Muscle of back (tissue), 13 donors: ENCODE measurements around the gene LTC4S. TPM values are rescaled to one million over a fixed set of nuclear protein-coding genes. Genes with fewer than 3 reads are reported as not detected.
"Not testable (repeated sequence)": the region's sequence is repeated elsewhere in the genome, so short reads cannot be mapped to it uniquely, and the experiment has no call there.

ENCODE experiments used
- DNase-seq, 3 donors: peaks; one replicate each; pipeline versions ENCODE4 v3.0.0 to v3.0.0-alpha.2; 2013
- long read RNA-seq, 9 donors: transcript quantifications; one replicate each; lab custom pipeline, GENCODE V29; 2026
- polyA plus RNA-seq, 10 donors: library from polyadenylated mRNA; unstranded; fragments of 120-200 nt; gene quantifications; one replicate each; pipeline ENCODE4 v1.2.1, GENCODE V29; 2013; ENCODE audit not compliant: insufficient read length in 10 of 10

LTC4S gene, protein sequence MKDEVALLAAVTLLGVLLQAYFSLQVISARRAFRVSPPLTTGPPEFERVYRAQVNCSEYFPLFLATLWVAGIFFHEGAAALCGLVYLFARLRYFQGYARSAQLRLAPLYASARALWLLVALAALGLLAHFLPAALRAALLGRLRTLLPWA
- 1 to 10 TPM; 1.3 to 3.3 (median 2.2) TPM for polyA plus RNA-seq
- long read RNA-seq, donor 1, partial matches to known transcripts: 0 of 5 reads
- long read RNA-seq, donor 1, other reads (novel, unspliced or antisense): 0 of 5 reads
- long read RNA-seq, donor 2: 0 reads
- long read RNA-seq, donor 3: 0 reads
- long read RNA-seq, donor 4, partial matches to known transcripts: 0 of 1 reads
- long read RNA-seq, donor 4, other reads (novel, unspliced or antisense): 0 of 1 reads
- long read RNA-seq, donor 5, transcript LTC4S-201 (5 exons, 666 nt): major isoform, 6 of 6 reads
- long read RNA-seq, donor 5, partial matches to known transcripts: 0 of 6 reads
- long read RNA-seq, donor 5, other reads (novel, unspliced or antisense): 0 of 6 reads
- long read RNA-seq, donor 6: 0 reads
- long read RNA-seq, donor 7: 0 reads
- long read RNA-seq, donor 8, partial matches to known transcripts: 0 of 1 reads
- long read RNA-seq, donor 8, other reads (novel, unspliced or antisense): 0 of 1 reads
- long read RNA-seq, donor 9: 0 reads

GRCh38 chr5:179793468-179794139 lies at the start of gene LTC4S:
LTC4S (plus strand) TSS chr5:179793986; CDS start chr5:179794081, 95 bp downstream.
- DNase-seq: peak in 1 of 3 donors; percentile 78

DNA sequence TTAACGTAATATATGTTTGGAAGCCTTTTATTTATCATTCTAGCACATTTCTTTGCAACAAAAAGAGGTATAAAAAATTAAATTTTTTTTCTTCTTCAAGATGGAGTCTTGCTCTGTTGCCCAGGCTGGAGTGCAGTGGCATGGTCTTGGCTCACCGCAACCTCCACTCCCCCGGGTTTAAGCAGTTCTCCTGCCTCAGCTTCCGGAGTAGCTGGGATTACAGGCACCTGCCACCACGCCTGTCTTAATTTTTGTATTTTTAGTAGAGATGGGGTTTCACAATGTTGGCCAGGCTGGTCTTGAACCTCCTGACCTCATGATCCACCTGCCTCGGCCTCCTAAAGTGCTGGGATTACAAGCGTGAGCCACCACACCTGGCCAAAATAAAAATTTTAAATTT lies 49.7 kb upstream of the LTC4S start:
- DNase-seq: not testable (repeated sequence)

DNA sequence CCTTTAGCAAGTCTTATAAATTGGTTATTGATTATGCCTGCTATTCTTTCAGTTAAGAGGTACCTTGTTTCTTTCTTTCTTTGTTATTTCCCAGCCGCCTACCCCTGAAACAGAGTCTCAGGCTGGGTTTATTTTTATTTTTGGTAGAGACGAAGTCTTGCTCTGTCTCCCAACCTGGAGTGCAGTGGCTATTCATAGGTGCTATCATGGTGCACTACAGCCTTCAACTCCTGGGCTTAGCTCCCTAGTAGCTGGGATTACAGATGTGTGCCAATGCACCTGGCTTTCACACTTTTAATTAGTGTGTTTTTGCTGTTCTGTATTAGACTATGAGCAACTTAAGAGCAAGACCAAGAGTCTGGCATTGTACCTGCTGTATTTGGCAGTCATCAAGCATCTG lies 46.9 kb upstream of the LTC4S start:
- DNase-seq: no peak

DNA sequence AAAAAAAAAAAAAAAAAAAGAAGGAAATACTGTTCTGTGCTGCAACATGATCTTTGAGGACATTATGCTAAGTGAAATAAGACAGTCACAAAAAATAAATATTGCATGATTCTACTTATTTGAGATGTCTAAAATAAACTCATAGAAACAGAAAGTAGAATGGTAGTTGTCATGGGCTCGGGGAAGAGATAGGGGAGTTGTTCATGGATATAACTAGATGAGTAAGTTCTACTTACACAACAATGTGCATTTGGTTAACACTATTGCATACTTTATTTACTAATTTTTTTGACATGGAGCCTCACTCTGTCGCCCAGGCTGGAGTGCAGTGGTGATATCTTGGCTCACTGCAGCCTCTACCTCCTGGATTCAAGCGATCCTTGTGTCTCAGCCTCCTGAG lies 46.0 kb upstream of the LTC4S start:
- DNase-seq: no peak

DNA sequence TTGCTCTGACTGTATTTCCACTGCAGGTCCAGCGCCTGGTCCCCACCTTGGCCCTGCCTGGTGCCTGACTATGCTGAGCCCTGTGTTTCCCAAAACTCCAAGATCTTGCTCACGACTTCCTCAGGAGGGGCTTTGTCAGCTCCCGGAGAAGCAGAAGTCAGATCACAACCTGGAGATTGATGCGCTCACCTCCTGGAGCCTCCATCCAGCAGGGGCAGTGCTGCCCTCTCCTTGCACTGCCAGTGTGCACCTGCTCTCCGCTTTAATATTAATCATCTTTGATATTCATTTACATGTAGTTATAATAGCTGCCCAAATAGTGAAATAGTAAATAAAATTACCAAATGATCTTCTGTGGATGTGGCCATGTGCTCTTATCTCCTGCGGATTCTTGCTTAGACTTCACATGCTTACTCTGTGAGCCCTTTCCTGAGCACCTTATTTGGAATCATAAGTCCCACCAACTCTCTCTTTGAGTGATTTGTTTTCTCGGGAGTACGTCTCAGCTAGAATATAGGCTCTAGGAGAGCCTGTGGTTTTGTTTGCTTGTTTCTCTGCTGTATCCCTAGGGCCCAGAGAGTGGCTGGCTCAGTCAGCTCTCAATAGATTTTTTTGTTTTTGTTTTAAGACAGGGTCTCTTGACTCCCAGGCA lies 43.8 kb upstream of the LTC4S start:
- no peak for DNase-seq

GRCh38 chr5:179753971-179754370 lies 39.8 kb upstream of the LTC4S start:
- no peak for DNase-seq

DNA sequence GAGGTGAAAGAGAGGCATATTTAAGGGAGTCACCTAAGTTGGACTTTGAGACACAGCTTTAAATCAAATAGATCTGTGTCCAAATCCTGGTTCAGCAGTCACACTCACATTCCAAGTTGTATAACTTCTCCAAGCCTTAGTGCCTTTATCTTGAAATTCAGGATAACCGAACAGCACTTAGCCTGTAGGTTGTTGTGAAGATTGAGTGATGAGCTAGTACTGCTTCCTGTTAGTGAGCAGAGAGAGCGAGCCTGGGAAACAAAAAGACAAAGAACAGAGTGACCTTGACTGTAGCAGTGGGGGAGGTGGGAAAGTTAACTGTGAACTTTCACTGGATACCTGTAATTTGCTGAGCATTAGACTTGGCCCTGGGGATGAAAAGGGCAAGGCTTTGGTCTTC lies 38.8 kb upstream of the LTC4S start:
- no peak for DNase-seq

DNA sequence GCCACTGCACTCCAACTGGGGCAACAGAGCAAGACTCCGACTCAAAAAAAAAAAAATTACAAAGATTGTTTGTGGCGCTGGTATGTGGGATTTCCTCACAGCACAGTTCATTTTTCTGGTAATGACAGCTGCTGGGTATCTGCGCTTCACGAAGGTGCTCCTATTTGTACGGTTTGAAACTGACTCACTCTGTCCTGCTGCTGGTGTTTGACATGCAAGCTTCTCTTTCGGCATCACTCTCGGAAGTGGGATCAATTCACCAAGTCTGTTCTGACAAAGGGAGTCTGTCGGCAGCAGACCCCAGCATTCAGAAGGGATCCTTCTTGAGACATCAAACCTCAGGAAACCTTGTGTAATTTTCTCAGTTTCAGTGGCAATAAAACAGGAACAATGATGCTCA lies 34.8 kb upstream of the LTC4S start:
- no peak for DNase-seq

GRCh38 chr5:179759581-179760551 lies 33.9 kb upstream of the LTC4S start:
- DNase-seq: no peak

- DNase-seq: no peak
Observed at GRCh38 chr5:179762079-179762780, 31.6 kb upstream of the LTC4S start.

GRCh38 chr5:179762781-179763176 lies 31.0 kb upstream of the LTC4S start:
- DNase-seq: no peak

DNA sequence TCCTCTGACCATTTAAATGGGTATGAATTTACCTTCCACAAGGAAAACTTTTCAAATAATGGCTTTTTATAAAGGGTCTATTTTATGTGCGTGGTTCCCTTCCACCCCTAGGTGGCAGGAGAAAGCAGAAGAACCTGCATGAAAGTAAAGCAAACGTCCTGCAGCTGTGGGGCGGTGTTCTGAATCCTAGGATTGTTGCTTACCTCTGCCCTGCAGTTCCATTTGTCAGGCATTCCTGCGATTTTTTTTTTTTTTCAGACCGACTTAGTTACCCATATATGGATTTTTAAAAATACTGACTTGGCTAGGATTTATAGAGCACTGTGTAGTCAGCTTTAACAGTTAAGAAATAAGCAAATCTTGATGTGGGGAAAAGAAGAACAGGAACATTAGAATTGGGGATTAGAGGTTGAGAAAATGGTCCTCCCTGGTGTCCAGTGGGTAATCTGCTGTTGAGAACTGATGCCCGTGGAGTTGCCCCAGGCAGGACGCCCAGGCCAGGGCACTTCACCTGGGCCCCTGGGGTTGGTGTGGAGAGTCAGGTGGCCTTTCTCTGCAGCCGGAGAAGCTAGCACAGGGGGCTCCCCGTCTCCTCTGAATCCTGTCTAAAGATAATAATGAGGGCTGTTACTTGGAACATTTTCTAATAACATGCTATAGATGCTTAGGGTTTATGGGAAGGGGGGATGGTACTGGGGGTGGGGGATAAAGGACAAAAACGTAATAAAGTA lies 30.4 kb upstream of the LTC4S start:
- DNase-seq: peak; percentile 64 to 80 (median 71)

- DNase-seq: no peak
Observed at GRCh38 chr5:179764056-179764455, 29.7 kb upstream of the LTC4S start.

- peak in 1 of 3 donors; percentile 54 for DNase-seq
Observed at GRCh38 chr5:179765400-179765799, 28.4 kb upstream of the LTC4S start.

GRCh38 chr5:179766021-179766725 lies 27.6 kb upstream of the LTC4S start:
- no peak for DNase-seq

DNA sequence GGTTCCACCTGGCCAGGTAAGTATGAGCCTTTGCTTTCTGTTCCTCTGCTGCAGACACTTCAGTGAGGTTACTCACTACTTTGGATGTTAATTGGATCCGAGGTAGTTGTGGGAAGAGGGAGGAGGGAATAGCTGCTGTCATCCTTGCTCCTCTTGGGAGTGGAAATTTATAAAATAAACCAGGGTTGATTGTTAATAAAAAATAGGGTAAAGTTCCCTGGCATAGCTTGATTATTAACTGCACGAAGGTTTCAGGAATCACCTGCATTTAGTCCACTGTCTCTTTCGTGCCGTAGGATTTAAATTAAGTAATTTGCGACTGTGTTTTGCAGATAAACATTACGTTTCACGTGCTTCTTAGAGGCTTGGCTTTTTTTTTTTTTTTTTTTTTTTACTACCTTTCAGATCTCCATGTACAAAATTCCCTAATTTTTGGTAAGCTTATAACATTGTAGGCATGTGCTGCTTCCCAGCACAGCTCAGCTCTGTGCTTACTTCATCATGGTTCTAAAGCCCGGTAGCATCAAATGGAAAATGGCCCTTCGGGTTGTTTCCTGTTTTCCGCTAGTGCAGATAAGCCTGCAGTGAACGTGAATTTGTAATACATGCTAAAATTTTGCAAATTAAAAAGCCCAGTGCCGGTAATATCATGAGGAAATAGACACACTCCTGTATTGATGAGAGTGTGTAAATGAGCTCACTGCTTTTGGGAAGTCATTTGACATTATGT lies 26.9 kb upstream of the LTC4S start:
- DNase-seq: no peak

- no peak for DNase-seq
Observed at GRCh38 chr5:179767496-179768100, 26.2 kb upstream of the LTC4S start.
